Measurements from ENCODE around the gene CXCL8.
"Not testable (repeated sequence)": the region's sequence is repeated elsewhere in the genome, so short reads cannot be mapped to it uniquely, and the experiment has no call there.

Gene CXCL8

GRCh38 chr4:73744203-73744602 is 3.8 kb downstream of the CXCL8 start:
- no peak for FAIRE-seq

GRCh38 chr4:73750730-73751129 is 10.4 kb downstream of the CXCL8 start:
- FAIRE-seq: no peak

DNA sequence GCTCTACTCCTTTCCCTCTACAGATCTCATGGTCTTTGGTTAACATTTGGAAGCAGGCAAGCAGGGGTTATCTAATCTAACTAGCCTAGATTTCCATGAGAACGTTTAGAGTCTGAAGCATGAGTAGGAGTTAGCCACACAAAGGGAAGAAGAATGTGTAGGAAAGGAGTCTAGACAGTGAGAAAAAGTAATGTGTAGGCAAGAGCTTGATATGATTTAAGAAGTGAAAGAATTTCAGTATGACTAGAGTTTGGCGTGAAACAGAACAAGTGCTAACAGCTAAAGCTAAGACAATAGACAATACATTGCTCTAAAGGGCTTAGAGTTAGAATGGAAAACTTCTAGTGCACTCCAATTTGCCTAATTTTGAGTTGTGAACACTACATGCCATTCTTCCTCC is 10.8 kb downstream of the CXCL8 start:
- FAIRE-seq: no peak

- FAIRE-seq: no peak
Observed at GRCh38 chr4:73751830-73752229, 11.5 kb downstream of the CXCL8 start.

DNA sequence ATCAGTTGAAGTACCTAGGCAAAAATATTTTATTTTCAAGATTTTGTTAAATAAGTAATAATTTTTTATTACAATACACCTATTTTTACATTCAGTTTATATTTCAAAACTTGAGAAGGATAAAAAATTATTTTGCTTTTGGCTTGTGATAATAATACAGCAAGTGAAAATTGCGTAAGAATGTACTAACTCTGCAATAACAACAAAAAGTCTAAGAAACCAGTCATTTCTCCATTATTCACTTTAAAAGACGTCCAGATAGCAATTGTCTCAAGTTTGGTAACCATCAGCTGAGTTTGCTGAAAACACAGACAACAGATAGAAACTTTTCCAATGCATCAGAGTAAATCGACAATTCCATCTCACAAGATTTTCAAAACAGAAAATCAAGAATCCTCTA is 12.1 kb downstream of the CXCL8 start:
- FAIRE-seq: peak; percentile 33

- FAIRE-seq: no peak
Observed at GRCh38 chr4:73753215-73753614, 12.8 kb downstream of the CXCL8 start.

DNA sequence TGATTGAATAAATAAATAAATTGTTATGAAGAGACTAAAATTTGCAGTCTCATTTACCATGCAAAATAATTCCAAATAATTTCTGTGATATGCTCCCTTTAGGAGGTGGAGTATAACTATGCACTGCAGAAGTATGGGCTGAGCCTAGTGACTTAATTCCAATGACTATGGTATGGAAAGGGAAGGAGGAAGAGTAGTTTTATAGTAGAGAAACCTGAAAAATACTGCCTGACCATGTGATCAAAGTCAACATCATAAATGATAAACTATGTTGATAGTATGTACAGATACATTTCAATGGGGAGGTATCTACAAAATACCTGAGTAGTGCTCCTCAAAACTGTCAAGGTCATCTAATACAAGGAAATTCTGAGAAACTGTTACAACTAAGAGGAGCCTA is 14.6 kb downstream of the CXCL8 start:
- no peak for FAIRE-seq

- FAIRE-seq: no peak
Observed at GRCh38 chr4:73759357-73759756, 19.0 kb downstream of the CXCL8 start.

GRCh38 chr4:73761856-73762255 is 21.5 kb downstream of the CXCL8 start:
- FAIRE-seq: no peak

DNA sequence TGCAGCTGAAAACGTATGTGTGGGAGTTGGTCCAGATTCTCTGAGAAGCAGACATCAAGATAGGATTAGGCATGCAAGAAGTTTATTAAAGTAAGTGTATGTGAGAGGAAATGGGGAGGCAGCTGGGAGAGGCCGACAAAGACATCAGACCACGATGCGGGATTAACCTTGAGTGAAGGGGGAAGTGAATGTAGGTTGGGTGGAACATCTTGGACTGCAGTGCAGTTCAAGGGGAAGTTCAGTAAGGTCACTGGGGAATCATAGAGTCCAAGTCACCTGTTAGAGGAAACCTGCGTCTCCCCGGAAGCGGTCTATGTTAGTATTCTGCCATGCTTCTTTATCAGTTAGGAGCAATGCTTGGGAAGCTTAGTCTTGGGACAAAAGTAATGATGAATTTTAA is 22.0 kb downstream of the CXCL8 start:
- FAIRE-seq: no peak

DNA sequence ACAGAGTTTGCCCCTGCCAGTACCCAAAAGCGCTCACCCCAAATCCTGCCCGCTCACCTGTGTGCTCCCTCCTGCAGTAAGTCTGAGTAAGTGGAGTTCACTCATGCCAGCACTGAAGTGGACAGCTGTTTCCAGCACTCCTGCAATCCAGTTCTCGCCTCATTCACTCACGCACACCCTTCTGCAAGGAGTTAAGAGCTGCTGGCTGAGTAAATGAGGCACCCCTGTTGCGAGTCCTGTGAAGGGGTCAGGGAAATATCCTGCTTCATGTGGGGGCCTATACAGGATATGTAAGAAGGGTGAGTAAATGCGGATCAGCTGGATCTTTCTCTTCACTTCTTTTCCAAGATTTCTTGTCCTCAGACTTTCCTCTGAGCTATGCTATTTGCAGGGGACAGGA is 23.5 kb downstream of the CXCL8 start:
- FAIRE-seq: no peak

- no peak for FAIRE-seq
Observed at GRCh38 chr4:73764513-73764912, 24.1 kb downstream of the CXCL8 start.

DNA sequence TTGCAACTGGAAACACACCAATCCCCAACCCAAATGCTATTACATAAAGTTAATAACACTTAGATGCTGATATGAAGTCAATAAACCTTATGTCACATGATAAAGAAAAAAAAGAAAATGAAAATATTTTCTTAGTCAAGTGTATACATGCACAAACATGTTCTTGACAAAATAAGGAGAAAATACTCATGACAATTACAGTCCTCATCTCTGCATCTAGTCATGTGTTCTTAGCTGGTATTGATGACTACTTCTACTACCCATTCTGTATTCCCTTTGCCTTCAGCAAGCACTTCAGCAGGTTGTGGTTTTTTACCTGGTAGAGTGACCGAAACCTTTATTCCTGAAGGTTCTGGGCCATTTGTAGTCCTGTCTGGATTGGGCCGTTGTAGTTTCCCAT is 24.9 kb downstream of the CXCL8 start:
- no peak for FAIRE-seq

- peak; percentile 47 for FAIRE-seq
Observed at GRCh38 chr4:73770917-73771316, 30.5 kb downstream of the CXCL8 start.

DNA sequence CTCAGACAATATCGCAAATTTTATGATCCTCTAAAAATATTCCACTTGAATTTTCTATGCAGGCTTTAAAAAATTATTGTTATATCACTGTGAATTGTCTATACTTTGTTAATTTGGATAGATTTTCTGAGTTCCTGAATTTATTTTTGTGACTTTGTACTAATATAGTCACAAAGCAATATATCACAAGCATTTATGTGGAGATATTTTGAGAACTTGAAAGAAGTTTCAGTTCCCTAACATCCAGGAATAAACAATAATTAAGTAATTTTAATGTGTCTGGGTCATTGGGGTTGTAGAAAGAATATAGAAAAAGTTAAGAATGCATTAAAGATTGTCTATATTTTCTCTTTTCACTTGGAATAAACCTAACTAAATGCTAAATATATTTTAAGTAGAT is 32.0 kb downstream of the CXCL8 start:
- peak; percentile 77 for FAIRE-seq

GRCh38 chr4:73774406-73774805 is 34.0 kb downstream of the CXCL8 start:
- not testable (repeated sequence) for FAIRE-seq

GRCh38 chr4:73776321-73776729 is 36.0 kb downstream of the CXCL8 start:
- peak; percentile 93 for FAIRE-seq

DNA sequence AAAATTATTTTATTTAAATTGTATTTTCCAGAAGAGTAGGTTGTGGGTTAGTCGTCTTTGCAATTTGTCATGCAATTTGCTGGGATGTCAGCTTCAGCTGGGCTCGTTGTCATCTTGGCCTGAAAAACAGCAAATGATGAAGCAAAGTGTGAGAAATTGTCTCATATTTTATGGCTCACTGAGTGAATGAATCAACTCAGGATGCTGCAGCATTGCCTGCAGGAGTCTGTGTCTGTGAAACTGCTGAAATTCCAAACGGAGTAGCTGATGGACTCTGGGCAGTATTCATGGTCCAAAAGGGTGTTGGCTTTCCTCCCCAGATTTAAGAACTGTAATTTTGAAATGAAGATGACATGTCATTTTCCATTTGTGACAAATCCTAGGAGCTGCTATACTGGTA is 37.2 kb downstream of the CXCL8 start:
- FAIRE-seq: no peak

GRCh38 chr4:73780243-73780642 is 39.9 kb downstream of the CXCL8 start:
- no peak for FAIRE-seq

- FAIRE-seq: no peak
Observed at GRCh38 chr4:73780834-73781233, 40.5 kb downstream of the CXCL8 start.

GRCh38 chr4:73788411-73788810 is 48.0 kb downstream of the CXCL8 start:
- FAIRE-seq: no peak

Measured in islet of Langerhans (tissue), 1 donor.